PC-3 (cell line): Measurements from ENCODE around the gene SEL1L2.

ENCODE experiments used
- EZH2 ChIP-seq: fragments of 300-600 bp; sonication (generic); IDR thresholded peaks from one replicate; pipeline ENCODE4 v1.6.1; 2017; ENCODE audit warnings: antibody characterized with exemption, mild to moderate bottlenecking, low read length; ENCODE audit not compliant: unreplicated experiment
- TF ChIP-seq, protein P1 (sequence below): fragments of 300-600 bp; sonication (generic); conservative IDR thresholded peaks from 2 replicates; pipeline ENCODE4 v1.5.1; 2017; ENCODE audit warnings: antibody characterized with exemption, low read depth, mild to moderate bottlenecking, low read length

DNA sequence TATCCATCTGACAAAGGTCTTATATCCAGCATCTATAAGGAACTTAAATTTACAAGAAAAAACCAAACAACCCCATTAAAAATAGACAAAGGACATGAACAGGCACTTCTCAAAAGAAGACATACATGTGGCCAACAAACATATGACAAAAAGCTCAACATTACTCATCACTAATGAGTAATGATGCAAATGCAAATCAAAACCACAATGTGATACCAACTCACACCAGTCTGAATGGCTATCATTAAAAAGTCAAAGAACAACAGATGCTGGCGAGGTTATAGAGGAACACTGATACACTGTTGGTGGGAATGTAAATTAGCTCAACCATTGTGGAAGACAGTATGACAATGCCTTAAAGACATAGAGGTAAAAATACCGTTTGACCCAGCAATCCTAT lies 18.8 kb upstream of the SEL1L2 start:
- TF ChIP-seq, protein P1, sequence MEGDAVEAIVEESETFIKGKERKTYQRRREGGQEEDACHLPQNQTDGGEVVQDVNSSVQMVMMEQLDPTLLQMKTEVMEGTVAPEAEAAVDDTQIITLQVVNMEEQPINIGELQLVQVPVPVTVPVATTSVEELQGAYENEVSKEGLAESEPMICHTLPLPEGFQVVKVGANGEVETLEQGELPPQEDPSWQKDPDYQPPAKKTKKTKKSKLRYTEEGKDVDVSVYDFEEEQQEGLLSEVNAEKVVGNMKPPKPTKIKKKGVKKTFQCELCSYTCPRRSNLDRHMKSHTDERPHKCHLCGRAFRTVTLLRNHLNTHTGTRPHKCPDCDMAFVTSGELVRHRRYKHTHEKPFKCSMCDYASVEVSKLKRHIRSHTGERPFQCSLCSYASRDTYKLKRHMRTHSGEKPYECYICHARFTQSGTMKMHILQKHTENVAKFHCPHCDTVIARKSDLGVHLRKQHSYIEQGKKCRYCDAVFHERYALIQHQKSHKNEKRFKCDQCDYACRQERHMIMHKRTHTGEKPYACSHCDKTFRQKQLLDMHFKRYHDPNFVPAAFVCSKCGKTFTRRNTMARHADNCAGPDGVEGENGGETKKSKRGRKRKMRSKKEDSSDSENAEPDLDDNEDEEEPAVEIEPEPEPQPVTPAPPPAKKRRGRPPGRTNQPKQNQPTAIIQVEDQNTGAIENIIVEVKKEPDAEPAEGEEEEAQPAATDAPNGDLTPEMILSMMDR, result no peak
- TF ChIP-seq EZH2, result no peak
